ENCODE results near the gene NFU1. TPM values are rescaled to one million over a fixed set of nuclear protein-coding genes. Genes with fewer than 3 reads are reported as not detected.
"Not testable (repeated sequence)": the region's sequence is repeated elsewhere in the genome, so short reads cannot be mapped to it uniquely, and the experiment has no call there.

NFU1 gene
- total RNA-seq, 4 donors from 2014 or later, result 45.4 to 74.8 (median 48.8) TPM

DNA sequence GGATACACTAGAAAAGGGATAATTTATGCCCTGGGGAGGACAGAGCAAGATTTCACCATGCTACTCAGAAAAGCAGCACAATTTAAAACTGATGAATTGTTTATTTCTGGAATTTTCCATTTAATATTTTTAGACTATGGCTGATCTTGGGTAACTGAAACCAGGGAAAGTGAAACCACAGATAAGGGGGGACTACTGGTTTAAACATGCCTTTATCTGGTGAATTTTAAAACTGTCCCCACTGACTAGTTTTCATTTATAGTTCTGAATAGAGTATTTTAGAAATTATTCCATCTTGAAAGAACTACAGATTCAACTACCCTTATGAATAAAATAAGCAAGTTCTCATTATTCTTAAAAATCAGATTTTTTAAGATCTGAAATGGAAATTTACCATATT is 15.0 kb downstream of the NFU1 start:
- Histone ChIP-seq H3K36me3 (peaks cover 20 to 82% (median 52%) of the 10 kb centered on the region in 4 donors), H3K27me3 (no peaks in the 10 kb centered on the region), H3K27ac (replicated peaks in 1 of 4) (no peak overlapping the region), H3K9me3 (no peaks in the 10 kb centered on the region), H3K4me3 (no peak overlapping the region), H3K4me1 (peaks cover 3 to 9% (median 5%) of the 10 kb centered on the region in 4 donors)
- intact Hi-C loops (cut with DNase I), result no loop called here
- TF ChIP-seq POLR2AphosphoS5 (IDR thresholded peaks at IDR 0.05) (no peak), EP300 (IDR thresholded peaks at IDR 0.05) (no peak), CTCF (IDR thresholded peaks at IDR 0.05) (no peak), POLR2A (IDR thresholded peaks at IDR 0.05; ENCODE audit: low read depth) (no peak)
- DNase-seq (ENCODE audit: extremely low spot score), result no peak

- DNase-seq (ENCODE audit: extremely low spot score), result peak; percentile 21
- H3K4me1 ChIP-seq; H3K27me3 ChIP-seq; H3K27ac ChIP-seq (replicated peaks in 1 of 4); intact Hi-C loops (cut with DNase I); H3K9me3 ChIP-seq; H3K4me3 ChIP-seq: not testable (repeated sequence)
- 98% methylated on average over 7 of the region's 7 CpGs for WGBS
- peaks cover 41 to 82% (median 60%) of the 10 kb centered on the region in 4 donors for H3K36me3 ChIP-seq
Measured at GRCh38 chr2:69419111-69419510, 18.1 kb downstream of the NFU1 start.

GRCh38 chr2:69416147-69416546 is 21.1 kb downstream of the NFU1 start:
- Histone ChIP-seq H3K27me3 (no peaks in the 10 kb centered on the region), H3K9me3 (no peaks in the 10 kb centered on the region), H3K4me1 (no peaks in the 10 kb centered on the region), H3K27ac (replicated peaks in 1 of 4) (no peak overlapping the region), H3K4me3 (no peak overlapping the region), H3K36me3 (peaks cover 57 to 98% (median 79%) of the 10 kb centered on the region in 4 donors)
- 85% methylated on average over 1 of the region's 1 CpG for WGBS
- TF ChIP-seq CTCF (IDR thresholded peaks at IDR 0.05) (no peak), POLR2A (IDR thresholded peaks at IDR 0.05; ENCODE audit: low read depth) (no peak), EP300 (IDR thresholded peaks at IDR 0.05) (no peak), POLR2AphosphoS5 (IDR thresholded peaks at IDR 0.05) (no peak)
- intact Hi-C loops (cut with DNase I), result no loop called here
- DNase-seq (ENCODE audit: extremely low spot score), result no peak

DNA sequence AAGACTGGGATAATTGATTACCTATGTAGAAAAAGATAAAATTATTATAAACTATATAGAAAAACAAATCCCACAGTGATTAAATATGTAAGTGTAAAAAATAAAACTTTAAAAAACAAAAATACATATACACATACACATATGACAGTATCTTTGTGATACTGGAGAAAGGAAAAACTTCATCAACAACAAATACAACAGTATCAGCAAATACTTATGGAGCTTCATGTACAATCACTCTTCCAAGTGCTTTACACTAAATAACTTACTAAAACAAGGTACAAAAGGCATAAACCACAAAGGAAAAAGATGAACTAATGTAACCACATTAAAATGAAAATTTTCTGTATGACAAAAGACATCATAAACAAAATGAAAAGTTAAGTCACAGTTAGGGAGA is 26.1 kb downstream of the NFU1 start:
- DNase-seq (ENCODE audit: extremely low spot score), result no peak
- Histone ChIP-seq H3K4me1 (no peaks in the 10 kb centered on the region), H3K27ac (replicated peaks in 1 of 4) (no peak overlapping the region), H3K4me3 (no peak overlapping the region), H3K9me3 (no peaks in the 10 kb centered on the region), H3K36me3 (peaks cover 38 to 83% (median 68%) of the 10 kb centered on the region in 4 donors), H3K27me3 (no peaks in the 10 kb centered on the region)
- intact Hi-C loops (cut with DNase I), result no loop called here
- no peak for TF ChIP-seq EP300 (IDR thresholded peaks at IDR 0.05)
- TF ChIP-seq POLR2A (IDR thresholded peaks at IDR 0.05; ENCODE audit: low read depth), result no peak
- no peak for TF ChIP-seq POLR2AphosphoS5 (IDR thresholded peaks at IDR 0.05)
- TF ChIP-seq CTCF (IDR thresholded peaks at IDR 0.05), result no peak

GRCh38 chr2:69405306-69405705 is 31.9 kb downstream of the NFU1 start:
- no peaks in the 10 kb centered on the region for H3K9me3 ChIP-seq
- DNase-seq (ENCODE audit: extremely low spot score), result no peak
- H3K36me3 ChIP-seq, result peaks cover 39 to 83% (median 63%) of the 10 kb centered on the region in 4 donors
- TF ChIP-seq POLR2A (IDR thresholded peaks at IDR 0.05; ENCODE audit: low read depth) (no peak), CTCF (IDR thresholded peaks at IDR 0.05) (no peak), POLR2AphosphoS5 (IDR thresholded peaks at IDR 0.05) (no peak), EP300 (IDR thresholded peaks at IDR 0.05) (no peak)
- H3K27me3 ChIP-seq, result no peaks in the 10 kb centered on the region
- H3K4me1 ChIP-seq, result no peaks in the 10 kb centered on the region
- no peak overlapping the region for H3K27ac ChIP-seq (replicated peaks in 1 of 4)
- no peak overlapping the region for H3K4me3 ChIP-seq
- intact Hi-C loops (cut with DNase I), result no loop called here
